HG03521 (cell line): ENCODE measurements around the gene CYB5D1.

Experiments
- ATAC-seq: cut with Tn5 transposase; IDR thresholded peaks from one replicate; pipeline ENCODE4 v1.9.1; 2021; ENCODE audit warnings: mild to moderate bottlenecking, moderate library complexity; ENCODE audit not compliant: unreplicated experiment

CYB5D1 gene

DNA sequence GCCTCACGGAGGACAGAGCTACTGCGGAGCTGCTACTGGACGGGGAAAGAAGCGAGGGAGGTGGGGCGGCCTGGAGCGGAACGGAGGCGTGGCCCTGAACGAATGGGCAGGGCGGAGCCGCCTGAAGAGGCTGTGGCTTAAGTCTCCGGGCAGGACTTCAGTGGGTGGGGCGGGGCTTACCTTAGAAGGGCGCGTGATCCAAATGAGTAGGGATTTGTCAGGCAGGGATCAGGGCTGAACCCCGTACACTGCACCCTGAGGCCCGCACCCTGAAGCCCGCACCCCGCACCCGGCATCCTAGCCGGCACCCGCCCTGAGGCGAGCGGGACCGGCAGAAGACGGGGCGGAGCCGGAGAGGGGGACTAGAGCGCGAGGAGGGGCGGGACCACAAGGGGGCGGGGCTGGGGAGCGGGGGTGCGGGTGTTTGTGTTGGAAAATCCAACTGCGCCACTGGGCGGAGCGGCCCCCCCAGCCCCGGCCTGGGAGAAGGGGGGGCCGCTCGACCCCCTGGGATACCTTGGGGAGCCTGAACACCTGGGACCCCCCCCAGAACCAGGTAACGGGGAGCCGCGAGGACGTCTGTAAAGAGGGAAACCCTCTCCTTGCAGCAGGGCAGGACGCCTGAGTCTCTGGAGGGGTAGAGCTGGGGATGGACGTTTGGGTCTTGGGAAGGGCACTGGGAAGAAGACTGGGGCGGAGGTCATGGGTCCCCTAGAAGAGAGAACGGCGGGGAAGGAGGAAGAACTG lies 23.8 kb upstream of the CYB5D1 start, which contains the start of gene KDM6B:
Gene KDM6B (plus strand): TSS at position 423 of the 747 bp plus-strand sequence. CDS start 11,338 bp downstream, outside the sequence.
- peak; percentile 38 for ATAC-seq

DNA sequence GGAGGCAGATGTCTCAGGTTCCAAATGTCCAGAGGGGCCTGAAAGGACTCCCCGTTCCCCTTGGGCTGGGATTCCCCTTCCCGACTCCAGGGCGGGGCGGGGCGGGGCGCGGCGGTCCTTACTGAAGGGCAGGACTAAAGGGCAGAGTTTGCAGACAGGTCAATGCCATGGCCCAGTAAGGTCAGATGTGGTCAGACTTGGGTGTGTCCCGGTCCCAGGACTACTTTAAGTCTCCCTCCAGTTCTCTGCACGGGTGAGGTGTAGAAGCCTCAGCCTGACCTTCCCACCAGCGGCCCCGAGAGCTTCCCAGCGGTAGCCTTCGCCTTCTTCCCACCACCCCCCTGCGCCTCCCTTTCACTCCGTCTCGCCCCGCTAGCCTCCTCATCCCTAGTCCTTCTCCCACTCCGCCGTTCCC lies 23.3 kb upstream of the CYB5D1 start:
- no peak for ATAC-seq

DNA sequence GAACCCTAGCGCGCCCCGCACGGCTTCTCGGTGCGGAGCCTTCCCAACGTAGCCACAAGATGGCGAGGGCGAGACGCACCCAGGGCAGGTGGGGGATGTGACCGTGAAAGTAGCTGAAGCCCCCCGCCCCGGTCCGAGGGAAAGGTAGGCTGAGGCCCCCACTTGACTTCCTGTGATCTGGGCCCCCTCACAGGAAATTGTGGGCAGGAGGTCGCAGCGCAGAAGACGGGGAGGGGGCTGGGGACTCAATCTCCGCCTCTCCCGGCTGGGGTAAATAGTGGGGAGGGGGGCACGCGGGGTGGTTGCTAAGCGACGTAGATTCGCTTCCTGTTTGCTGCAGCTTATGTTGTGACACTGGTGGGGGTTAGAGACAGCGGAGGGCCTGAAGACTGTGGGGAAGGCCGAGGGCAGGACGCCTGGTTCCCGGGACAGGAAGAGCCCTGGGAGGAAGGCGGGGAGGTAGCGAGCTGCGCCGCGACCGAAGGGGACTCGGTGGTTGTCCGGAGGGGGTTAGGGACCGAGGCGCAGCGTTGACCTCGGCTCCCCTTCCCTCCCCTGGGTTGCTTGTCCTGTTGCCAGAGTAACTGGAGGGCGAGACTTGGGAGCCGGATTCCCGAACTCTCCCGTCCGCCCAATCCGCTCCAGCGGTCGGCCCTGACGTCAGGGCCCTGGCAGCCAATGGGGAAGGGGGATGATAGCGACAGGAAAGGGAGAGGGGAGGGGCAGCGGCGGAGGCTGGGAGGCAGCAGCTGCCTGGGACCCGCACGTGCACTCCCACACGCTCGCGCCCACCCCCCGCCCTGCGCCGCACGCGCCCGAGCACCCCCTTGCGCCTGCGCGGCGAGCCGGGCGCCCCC lies 22.6 kb upstream of the CYB5D1 start:
- peak; percentile 54 for ATAC-seq

DNA sequence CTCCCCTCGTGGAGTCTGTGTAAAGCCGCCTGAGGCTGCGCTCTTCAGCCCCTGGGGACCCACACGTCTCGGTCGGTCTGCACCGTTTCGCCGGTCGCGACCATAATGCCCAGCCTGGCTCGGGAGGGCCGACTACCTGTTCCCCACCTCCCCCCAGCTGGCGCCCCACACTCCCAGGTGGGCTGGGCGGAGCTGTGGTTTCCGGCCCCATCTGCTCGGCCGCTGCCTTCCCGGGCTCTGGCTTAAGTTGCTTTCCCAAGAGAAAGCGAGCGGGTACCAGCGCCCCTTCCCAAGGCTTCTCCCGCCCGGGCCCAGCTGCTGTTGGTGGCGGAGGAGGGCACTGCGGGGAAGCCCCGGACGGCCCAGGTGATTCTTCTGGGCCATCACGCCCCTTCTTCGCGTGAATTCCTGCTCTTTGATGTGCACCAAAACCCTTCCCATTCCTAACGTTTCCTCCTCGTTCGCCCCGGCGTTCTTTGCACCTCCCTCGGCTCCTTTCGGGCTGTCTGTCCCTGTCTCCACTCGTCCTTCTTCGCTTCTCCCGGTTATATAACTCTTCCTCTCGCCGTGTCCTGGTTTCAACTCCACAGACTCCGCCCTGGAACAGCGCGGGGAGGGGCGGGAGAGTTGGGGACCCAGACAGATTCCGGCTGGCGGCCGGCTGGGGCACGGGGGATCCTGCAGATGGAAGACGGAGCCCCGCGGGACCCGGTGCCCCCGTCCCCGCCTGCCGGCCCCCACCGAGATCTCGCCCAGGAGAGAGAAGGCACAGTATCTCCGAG lies 21.8 kb upstream of the CYB5D1 start:
- ATAC-seq, result no peak

DNA sequence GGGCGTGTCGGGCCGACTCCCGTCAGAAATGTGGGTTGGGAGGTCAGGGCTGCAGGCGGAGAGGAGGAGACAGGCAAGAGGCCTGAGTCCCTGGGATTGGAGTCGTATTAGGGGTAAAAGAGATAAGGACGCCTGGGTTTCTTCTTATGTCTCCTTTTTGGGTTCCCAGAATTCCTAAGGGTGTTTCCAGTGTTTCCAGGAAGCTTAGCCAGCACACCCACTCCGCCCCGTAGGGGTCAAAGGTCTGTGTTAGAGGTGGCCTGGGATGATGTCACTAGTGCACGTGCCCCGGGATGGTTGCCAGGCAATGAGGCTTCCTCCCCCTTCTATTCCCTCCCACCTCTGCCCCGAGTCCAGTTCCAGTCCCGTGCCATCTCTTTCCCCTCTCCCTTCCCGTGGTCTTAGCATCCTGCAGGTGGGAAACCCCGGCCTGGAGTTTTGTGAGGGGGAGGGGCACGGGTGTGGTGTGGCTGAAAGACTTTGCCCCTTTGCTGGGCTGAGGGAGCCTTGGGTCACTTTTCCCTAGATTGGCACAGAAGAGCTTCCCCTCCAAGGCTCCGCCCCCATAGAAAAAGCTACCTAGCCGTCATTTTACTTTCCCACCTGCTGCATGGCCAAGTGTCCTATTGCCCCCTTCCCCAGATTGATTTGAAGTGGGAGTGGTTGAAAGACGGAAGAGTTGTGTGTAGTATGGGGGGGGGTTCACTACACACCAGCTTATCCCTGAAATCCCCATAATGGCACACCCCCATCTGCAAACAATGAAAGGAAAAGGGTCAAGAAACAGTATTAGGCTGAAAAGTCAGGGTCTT lies 21.0 kb upstream of the CYB5D1 start:
- no peak for ATAC-seq

GRCh38 chr17:7837408-7838088 lies 20.3 kb upstream of the CYB5D1 start:
- ATAC-seq, result no peak

DNA sequence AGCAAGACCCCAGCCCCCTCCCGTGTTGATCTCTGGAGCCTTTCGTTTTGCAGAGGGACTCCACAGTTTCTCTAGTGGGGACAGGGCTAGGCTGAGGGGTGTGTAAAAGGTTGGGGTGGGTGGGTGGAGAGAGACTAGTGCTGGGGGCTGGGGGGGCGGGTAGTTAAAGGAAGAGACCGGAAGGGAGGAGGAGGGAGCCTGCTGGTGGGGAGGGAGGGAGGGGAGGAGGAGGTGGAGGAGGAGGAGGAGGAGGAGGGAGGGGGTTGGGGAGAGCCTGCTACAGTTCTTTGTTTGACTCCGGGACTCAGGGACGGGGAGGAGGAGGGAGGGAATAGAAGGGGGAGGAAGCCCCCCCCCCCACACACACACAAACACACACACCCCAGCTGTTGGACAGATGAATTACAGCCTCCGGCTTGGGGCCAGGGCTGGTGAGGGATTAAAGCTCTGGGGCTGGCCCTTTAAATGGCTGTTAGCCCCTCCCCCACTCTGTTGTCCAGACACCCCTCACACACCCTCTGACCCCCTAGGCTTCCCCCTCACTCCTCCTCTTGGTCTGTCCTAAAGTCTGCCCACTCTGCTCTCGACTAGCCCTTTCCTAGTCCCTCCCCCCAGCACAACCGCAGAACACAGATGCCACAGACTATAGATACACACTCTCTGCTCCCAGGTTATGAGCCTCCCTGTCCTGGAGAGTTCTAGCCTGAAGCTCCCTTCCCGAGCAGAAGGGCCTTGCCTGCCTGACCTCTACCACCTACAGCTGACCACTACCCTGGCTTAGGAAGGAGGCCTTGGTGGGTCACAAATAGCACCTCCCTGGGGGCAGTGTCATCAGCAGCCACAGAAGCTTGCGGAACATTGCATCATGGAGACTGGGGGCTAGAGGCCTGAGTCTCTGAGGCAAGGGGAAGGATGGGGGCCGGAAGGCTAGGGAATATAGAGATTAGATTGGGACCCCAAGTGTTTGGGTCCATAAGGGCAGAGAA lies 19.4 kb upstream of the CYB5D1 start:
- no peak for ATAC-seq

GRCh38 chr17:7839190-7839875 lies 18.5 kb upstream of the CYB5D1 start:
- ATAC-seq, result no peak

DNA sequence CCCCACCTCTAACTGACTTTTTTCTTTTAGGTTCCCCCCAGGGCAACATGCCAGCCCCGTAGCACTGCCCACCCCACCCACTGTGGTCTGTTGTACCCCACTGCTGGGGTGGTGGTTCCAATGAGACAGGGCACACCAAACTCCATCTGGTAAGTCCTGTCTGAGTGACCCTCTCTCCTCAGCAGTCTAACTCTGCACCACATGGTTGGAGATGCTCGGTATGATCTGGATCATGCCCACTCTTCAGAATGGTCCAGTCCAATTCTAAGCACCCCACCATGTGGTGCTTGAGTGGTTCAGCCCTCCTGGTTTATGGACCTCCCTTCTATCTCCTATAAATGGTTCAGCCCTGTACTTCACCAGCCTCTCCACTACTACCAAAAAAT lies 17.9 kb upstream of the CYB5D1 start:
- ATAC-seq, result no peak

DNA sequence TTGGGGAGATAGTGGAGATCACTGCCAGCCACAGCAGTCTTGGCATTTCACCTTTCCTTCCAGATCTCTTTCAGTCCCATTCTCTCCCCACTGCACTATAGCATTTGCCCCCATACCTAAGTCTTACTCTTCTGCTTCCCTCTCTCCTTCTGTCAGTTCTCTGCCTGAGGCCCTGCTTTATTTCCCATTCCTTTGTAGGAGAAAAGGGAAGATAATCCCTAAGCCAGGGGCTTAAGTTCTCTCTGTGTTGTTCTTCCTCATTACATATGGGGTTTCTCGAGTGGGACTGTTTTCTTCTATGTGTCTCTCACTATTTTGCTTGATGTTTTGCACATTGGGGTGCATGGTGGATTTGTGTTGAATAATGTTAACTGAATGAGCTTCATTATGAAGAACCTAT lies 17.4 kb upstream of the CYB5D1 start:
- ATAC-seq, result no peak

- no peak for ATAC-seq
Measured at GRCh38 chr17:7840875-7841274, 16.9 kb upstream of the CYB5D1 start.

DNA sequence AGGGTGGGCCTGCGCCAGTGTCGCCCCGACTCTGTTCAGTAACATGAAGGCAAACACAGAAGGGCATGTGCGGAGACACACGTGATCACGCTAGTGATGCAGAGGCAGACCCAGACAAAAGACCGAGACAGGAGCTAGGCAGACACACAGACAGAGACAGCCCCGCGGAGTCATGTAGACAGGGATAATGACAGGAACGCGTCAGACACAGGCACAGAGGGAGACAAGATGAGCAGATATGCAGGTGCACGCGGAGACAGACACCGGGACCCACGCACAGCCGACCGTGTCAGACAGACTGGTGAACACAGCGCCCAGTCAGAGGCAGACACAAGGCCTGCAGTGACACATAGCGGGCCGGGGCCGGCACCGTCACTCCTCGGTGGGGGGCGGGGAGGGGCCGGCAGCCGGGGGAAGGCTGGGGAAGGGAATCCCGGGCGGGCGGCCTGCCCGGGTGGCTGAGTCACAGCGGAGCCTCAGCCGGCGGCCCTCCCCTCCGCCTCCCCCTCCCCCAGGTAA lies 16.3 kb upstream of the CYB5D1 start:
- ATAC-seq, result no peak

GRCh38 chr17:7841915-7842379 lies 15.9 kb upstream of the CYB5D1 start:
- peak; percentile 17 for ATAC-seq

DNA sequence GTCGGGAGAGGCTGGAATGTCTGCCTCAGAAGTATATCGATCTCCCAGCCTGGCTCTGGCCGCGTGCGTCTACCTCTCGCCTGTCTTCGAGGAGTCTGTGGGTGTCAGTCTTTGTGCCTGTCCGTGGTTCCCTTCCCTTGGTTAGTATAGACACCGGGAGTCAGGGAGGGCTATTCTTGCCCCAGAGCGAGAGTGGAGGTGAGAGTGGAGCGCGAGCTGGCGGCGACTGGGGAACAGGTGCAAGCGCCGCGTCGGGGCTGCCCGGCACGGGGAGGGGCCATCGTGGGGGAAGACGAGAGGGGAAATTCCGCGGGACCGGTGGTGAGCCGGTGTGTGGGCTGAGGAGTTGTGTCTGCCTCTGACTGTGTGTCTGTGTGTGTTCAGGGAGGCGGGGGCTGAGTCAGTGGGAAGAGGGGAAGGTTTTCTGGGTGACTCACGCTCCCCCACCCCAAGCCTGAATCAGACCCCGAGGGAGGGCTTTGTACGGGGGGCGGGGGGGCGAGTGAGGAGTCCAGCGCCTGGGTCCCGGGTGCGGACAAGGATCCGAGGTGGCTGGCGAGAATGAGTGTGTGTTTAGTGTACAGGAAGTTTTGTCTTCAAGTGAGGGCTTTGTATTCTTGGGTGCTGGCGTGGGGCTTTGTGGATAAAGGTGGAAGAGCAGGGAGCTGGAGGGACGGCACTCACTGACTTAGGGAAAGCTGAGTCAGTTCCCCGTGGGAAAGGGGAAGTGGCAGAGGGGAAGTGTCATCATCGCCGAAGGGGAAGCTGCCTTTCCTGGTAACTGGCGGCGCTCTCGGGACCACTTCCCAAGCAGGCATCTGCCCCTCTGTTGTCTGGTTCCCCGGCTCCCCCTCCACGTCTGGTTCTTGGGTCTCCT lies 15.2 kb upstream of the CYB5D1 start:
- peak; percentile 29 for ATAC-seq

- peak; percentile 1 for ATAC-seq
Measured at GRCh38 chr17:7843257-7843535, 14.6 kb upstream of the CYB5D1 start.

DNA sequence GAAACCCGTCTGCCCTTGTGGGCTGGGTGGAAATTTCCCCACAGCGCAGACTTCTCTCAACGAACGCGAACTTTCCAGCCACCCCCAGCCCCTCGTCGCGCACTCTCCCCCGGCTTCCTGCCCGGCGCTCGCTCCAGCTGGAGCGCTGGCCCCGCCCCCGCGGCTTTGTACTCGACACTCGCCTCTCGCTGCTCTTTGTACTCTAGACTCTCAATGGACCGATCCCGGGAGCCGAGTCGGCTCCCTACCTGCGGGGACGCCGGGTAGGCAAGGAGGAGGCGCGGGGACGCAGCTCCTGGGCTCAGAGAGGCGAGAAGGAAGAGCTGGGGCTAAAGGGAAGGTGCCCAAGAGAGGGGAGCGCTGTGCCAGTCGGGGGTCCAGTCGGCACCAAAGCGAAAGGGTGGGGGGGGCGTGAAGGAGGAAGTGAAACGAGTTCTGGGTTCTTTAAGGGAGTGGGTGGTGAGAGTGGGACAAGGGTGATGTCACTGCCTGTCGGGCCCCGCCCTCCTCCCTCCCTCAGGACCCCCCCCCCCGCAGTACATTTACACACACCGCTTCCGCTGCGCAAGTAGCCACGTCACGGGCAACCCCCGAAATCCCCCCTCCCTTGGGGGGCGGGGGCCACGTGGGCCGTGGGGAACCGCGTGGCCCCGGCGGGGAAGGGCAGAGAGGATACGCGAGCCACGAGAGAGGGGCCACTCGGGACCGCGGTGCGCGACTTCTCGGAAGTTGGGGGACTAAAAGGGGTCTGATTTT lies 14.1 kb upstream of the CYB5D1 start:
- peak; percentile 31 for ATAC-seq
